GM10266 (cell line): Measurements from ENCODE around the gene KCNC3.

Experiments used
- DNase-seq: peaks from one replicate; pipeline ENCODE4 v3.0.0; 2012; ENCODE audit errors: extremely low spot score
- CTCF ChIP-seq: IDR thresholded peaks from 2 replicates; pipeline ENCODE4 v1.5.1; 2012; ENCODE audit warnings: mild to moderate bottlenecking, low read depth; ENCODE audit not compliant: control insufficient read depth, insufficient read depth; ENCODE audit errors: missing control alignments

KCNC3 gene

GRCh38 chr19:50310759-50311465 lies 18.3 kb downstream of the KCNC3 start:
- no peak for TF ChIP-seq CTCF
- no peak for DNase-seq

- TF ChIP-seq CTCF: no peak
- no peak for DNase-seq
Measured at GRCh38 chr19:50309396-50310125, 19.6 kb downstream of the KCNC3 start.

- no peak for DNase-seq
- TF ChIP-seq CTCF: no peak
Measured at GRCh38 chr19:50308991-50309390, 20.2 kb downstream of the KCNC3 start.

GRCh38 chr19:50303558-50303957 lies 25.6 kb downstream of the KCNC3 start:
- TF ChIP-seq CTCF: no peak
- no peak for DNase-seq

- DNase-seq: no peak
- TF ChIP-seq CTCF: no peak
Measured at GRCh38 chr19:50301607-50301971, 27.6 kb downstream of the KCNC3 start.

GRCh38 chr19:50300814-50301606 lies 28.2 kb downstream of the KCNC3 start:
- TF ChIP-seq CTCF: no peak
- no peak for DNase-seq
